ENCODE results near the gene TMEM255A. TPM values are rescaled to one million over a fixed set of nuclear protein-coding genes. Genes with fewer than 3 reads are reported as not detected.

TMEM255A gene
- total RNA-seq, 1 experiment from 2014 or later: not detected

- ChIA-PET POLR2A (ENCODE audit: unreplicated experiment) (no interaction called here), CTCF (no interaction called here)
- BruUV-seq (replicated peaks): no TSS peak
- Histone ChIP-seq H3K9ac (ENCODE audit: low read length) (no peak overlapping the region), H3K9me3 (ENCODE audit: low read length) (no peaks in the 10 kb centered on the region), H2AFZ (ENCODE audit: low read length) (no peak overlapping the region), H3K27me3 (ENCODE audit: low read length) (no peaks in the 10 kb centered on the region), H3K4me3 (ENCODE audit: low read length) (no peak overlapping the region), H3K27ac (ENCODE audit: low read length) (no peak overlapping the region), H3K4me1 (ENCODE audit: insufficient read depth, low read length) (no peaks in the 10 kb centered on the region), H3K4me2 (ENCODE audit: low read length) (no peak overlapping the region), H3K9me2 (replicated peaks; ENCODE audit: low read length) (no peaks in the 10 kb centered on the region), H3K36me3 (ENCODE audit: low read depth, low read length) (no peaks in the 10 kb centered on the region), H3K79me2 (ENCODE audit: low read length) (peaks cover 3% of the 10 kb centered on the region; the same call in 1 of the 2 replicates), H4K20me1 (ENCODE audit: low read length) (no peaks in the 10 kb centered on the region), H3F3A (ENCODE audit: low read length, unreplicated experiment) (no peaks in the 10 kb centered on the region)
- TF ChIP-seq EZH2phosphoT487 (IDR thresholded peaks at IDR 0.05; ENCODE audit: borderline replicate concordance, low read length) (no peak), EZH2 (IDR thresholded peaks at IDR 0.05; ENCODE audit: low read length, unreplicated experiment) (no peak), CTCF (conservative IDR thresholded peaks at IDR 0.05; ENCODE audit: low read depth, low read length) (no peak)
- intact Hi-C loops (cut with micrococcal nuclease): no loop called here
- ATAC-seq: no peak
- no peak for DNase-seq
Measured at GRCh38 chrX:120236687-120237479, 74.4 kb downstream of the TMEM255A start.

GRCh38 chrX:120235284-120235683 lies 76.0 kb downstream of the TMEM255A start:
- H3K4me2 ChIP-seq (ENCODE audit: low read length): no peak overlapping the region
- ChIA-PET CTCF (no interaction called here), POLR2A (ENCODE audit: unreplicated experiment) (no interaction called here)
- no peaks in the 10 kb centered on the region for H3K9me3 ChIP-seq (ENCODE audit: low read length)
- H3K4me1 ChIP-seq (ENCODE audit: insufficient read depth, low read length): no peaks in the 10 kb centered on the region
- no peak overlapping the region for H3K27ac ChIP-seq (ENCODE audit: low read length)
- H3K27me3 ChIP-seq (ENCODE audit: low read length): no peaks in the 10 kb centered on the region
- TF ChIP-seq CTCF (conservative IDR thresholded peaks at IDR 0.05; ENCODE audit: low read depth, low read length) (no peak), EZH2phosphoT487 (IDR thresholded peaks at IDR 0.05; ENCODE audit: borderline replicate concordance, low read length) (no peak)
- no peaks in the 10 kb centered on the region for H3K36me3 ChIP-seq (ENCODE audit: low read depth, low read length)
- intact Hi-C loops (cut with micrococcal nuclease): no loop called here
- no peaks in the 10 kb centered on the region for H3K9me2 ChIP-seq (replicated peaks; ENCODE audit: low read length)
- DNase-seq: no peak
- H3F3A ChIP-seq (ENCODE audit: low read length, unreplicated experiment): no peaks in the 10 kb centered on the region
- H3K9ac ChIP-seq (ENCODE audit: low read length): no peak overlapping the region
- H2AFZ ChIP-seq (ENCODE audit: low read length): no peak overlapping the region
- BruUV-seq (replicated peaks): no TSS peak
- no peaks in the 10 kb centered on the region for H3K79me2 ChIP-seq (ENCODE audit: low read length)
- H4K20me1 ChIP-seq (ENCODE audit: low read length): no peaks in the 10 kb centered on the region
- H3K4me3 ChIP-seq (ENCODE audit: low read length): no peak overlapping the region
- no peak for ATAC-seq

- DNase-seq (no peak), ATAC-seq (no peak)
- Histone ChIP-seq H3K4me1 (ENCODE audit: insufficient read depth, low read length) (no peaks in the 10 kb centered on the region), H3K79me2 (ENCODE audit: low read length) (no peaks in the 10 kb centered on the region), H3F3A (ENCODE audit: low read length, unreplicated experiment) (no peaks in the 10 kb centered on the region), H3K9ac (ENCODE audit: low read length) (no peak overlapping the region), H3K9me3 (ENCODE audit: low read length) (no peaks in the 10 kb centered on the region), H3K4me2 (ENCODE audit: low read length) (no peak overlapping the region), H3K36me3 (ENCODE audit: low read depth, low read length) (no peaks in the 10 kb centered on the region), H3K27ac (ENCODE audit: low read length) (no peak overlapping the region), H2AFZ (ENCODE audit: low read length) (no peak overlapping the region), H4K20me1 (ENCODE audit: low read length) (no peaks in the 10 kb centered on the region), H3K9me2 (replicated peaks; ENCODE audit: low read length) (no peaks in the 10 kb centered on the region), H3K4me3 (ENCODE audit: low read length) (no peak overlapping the region), H3K27me3 (ENCODE audit: low read length) (no peaks in the 10 kb centered on the region)
- BruUV-seq (replicated peaks): no TSS peak
- no peak for TF ChIP-seq EZH2phosphoT487 (IDR thresholded peaks at IDR 0.05; ENCODE audit: borderline replicate concordance, low read length)
- no peak for TF ChIP-seq CTCF (conservative IDR thresholded peaks at IDR 0.05; ENCODE audit: low read depth, low read length)
- TF ChIP-seq EZH2 (IDR thresholded peaks at IDR 0.05; ENCODE audit: low read length, unreplicated experiment): no peak
- ChIA-PET POLR2A (ENCODE audit: unreplicated experiment) (no interaction called here), CTCF (no interaction called here)
- intact Hi-C loops (cut with micrococcal nuclease): no loop called here
Measured at GRCh38 chrX:120228187-120228908, 82.9 kb downstream of the TMEM255A start.
